Hematopoietic multipotent progenitor cell treated with erythropoietin and hydrocortisone succinate and interleukin-3 and kit ligand, for 6 days (in vitro differentiated cells): ENCODE data around the gene PTCD1.
A peak's percentile ranks its signal among the peaks of the same experiment; 100 is the strongest.
"Not testable (repeated sequence)": the region's sequence is repeated elsewhere in the genome, so short reads cannot be mapped to it uniquely, and the experiment has no call there.

Source experiments
- DNase-seq: peaks from one replicate; pipeline ENCODE4 v3.0.0-alpha.2; 2015

PTCD1 gene

GRCh38 chr7:99449326-99449725, 10.7 kb upstream of the PTCD1 start:
- no peak for DNase-seq

GRCh38 chr7:99448855-99449254, 10.3 kb upstream of the PTCD1 start:
- DNase-seq = no peak

DNA sequence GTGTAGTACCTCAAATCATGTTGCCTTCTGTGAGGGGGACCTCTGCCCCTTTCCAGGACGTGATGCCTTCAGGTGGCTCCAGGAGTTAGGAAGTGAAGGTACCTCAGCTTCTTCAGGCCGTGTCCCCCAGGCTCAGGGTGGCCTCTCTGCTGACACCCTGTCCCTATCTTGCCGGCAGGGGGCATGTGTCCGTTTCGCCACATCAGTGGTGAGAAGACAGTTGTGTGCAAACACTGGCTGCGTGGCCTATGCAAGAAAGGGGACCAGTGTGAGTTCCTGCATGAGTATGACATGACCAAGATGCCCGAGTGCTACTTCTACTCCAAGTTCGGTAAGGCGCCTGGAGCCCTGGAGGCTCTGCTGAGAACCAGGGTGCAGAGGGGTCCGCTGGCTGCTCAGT, 9.3 kb upstream of the PTCD1 start:
- DNase-seq = peak; percentile 33

DNA sequence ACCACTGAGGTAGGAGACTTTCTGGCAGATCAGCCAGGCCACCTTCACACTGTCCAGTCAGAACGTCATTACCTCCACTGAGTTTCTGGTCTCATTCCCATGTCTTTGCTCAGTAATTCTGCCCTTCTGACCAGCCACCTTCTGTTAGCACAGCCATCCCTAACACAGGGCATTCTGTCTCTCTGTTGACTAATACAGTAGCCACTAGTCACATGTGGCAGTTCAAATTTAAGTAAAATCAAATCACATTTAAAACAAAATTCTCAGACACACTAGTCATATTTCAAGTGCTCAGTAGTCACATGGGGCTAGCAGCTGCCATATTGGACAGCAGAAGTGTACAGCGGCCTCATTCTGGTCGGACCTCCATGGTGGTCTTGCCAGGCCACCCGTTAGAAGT, 7.5 kb upstream of the PTCD1 start:
- DNase-seq = no peak

DNA sequence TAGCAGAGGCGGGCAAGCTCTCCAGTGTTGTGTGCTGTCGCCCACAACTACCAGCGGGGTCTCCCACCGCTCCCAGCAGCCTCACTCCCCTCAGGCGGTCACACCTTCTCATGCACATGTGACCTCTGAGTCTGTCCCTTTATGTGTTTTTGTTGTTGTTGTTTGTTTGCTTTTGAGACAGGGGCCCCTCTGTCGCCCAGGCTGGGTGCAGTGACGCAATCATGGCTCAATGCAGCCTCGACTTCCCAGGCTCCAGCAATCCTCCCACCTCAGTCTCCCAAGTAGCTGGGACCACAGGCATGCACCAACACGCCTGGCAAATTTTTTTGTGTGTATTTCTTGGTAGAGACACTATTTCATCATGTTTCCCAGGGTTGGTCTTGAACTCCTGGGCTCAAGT, 1.6 kb upstream of the PTCD1 start:
- no peak for DNase-seq

GRCh38 chr7:99437946-99438572, 539 bp downstream of the PTCD1 start:
- no peak for DNase-seq

- DNase-seq = no peak
Measured at GRCh38 chr7:99433158-99433557, 5.4 kb downstream of the PTCD1 start.

- not testable (repeated sequence) for DNase-seq
Measured at GRCh38 chr7:99431756-99432540, 6.7 kb downstream of the PTCD1 start.

GRCh38 chr7:99429756-99430155, 8.8 kb downstream of the PTCD1 start:
- DNase-seq = no peak

DNA sequence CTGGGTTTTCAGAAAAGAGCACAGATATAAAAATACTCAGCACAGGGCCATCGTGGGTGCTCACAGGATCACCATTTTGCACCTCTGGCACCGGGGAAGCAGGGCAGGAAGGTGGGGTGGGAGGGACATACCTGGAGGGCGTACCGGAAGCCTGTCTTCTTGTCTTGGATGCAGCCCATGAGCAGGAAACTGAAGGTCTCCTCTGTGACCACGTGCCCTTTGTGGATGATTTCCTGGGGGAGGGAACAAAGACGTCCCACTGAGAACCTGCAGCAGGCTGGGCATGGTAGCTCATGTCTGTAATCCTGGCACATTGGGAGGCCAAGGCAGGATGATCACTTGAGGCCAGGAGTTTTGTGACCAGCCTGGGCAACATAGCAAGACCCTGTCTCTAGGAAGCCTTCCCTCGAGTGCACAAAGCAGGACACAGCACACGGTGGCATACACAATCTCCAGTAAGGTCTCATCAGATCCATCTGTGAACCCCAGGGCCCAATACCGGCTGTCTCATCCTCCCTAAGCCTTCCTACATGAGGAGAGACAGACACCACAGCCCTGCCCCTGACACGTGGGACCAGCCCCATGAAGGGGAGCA, 9.5 kb downstream of the PTCD1 start:
- DNase-seq = no peak

DNA sequence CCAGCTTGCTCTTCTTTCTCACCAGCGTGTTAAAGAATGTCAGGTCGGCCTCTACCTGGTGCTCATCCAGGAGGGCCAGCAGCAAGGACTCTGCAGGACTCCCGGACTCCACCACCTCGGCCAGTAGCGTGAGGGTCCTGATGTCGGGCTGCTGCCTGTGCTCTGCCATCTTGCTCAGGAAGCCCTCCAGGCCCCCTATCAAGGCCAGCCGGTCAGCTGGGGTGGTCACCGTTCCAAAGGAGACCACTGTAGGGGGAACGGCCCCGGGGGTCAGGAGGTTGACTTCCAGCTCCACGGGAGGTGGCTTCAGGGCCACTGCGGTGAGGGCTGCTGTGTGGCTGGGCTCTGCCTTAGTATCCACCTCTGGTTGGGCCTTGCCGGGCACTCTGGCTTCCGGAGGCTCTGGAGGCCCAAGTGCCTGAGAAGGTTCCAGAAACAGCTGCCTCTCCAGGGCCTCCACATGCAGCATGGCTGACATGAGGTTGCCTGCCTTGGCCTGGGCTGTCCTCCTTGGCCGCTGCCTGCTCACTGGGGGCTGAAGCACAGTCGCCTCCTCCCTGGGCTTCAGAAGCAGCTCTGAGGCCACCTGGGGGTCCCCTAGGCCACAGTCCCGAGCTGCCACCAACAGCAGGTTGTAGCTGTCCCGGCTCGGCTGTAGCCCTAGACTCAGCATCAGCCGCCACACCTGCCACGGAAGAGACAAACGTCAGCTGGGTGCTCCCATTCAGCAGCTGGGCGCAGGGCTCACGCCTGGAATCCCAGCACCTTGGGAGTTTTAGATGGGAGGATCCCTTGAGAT, 13.5 kb downstream of the PTCD1 start:
- DNase-seq = no peak

DNA sequence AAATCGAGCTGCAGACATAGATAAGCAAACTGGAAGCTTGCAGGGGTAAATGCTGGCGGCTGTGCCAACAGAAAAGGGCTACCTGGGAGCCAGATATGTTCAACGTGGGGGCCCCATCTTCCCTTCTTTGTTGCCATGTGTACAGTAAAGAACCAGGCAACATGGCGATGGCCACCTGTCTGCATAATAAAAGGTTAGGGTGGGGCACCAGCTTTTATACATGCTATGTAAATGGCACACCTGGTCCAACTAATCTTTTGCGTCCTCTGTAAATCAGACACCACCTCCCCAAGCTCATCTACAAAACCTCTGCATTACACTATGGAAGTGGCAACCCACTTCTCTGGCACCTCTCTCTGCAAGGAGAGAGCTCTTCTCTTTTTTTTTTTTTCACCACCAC, 16.0 kb downstream of the PTCD1 start:
- no peak for DNase-seq

- peak; percentile 67 for DNase-seq
Measured at GRCh38 chr7:99422186-99422585, 16.4 kb downstream of the PTCD1 start.

GRCh38 chr7:99420986-99421385, 17.6 kb downstream of the PTCD1 start:
- DNase-seq = no peak

DNA sequence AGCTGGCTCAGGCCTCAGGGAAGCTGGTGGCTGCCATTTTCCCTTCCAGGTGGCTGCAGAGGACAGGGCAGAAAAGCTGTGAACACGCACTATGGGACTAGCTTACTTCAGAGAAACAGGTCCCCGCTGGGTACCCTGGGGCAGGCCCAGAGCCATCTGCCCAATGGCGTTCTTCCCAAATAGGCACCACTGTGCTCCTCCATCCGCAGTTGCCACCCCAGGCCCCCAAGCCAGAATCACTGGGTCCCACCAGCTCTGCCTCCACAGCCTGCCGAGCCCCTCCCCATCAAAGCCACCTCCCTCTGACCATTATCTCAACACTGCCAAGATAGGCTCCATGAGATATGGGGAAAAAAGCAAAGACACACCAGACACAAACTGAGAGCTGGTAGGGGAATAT, 18.4 kb downstream of the PTCD1 start:
- no peak for DNase-seq

DNA sequence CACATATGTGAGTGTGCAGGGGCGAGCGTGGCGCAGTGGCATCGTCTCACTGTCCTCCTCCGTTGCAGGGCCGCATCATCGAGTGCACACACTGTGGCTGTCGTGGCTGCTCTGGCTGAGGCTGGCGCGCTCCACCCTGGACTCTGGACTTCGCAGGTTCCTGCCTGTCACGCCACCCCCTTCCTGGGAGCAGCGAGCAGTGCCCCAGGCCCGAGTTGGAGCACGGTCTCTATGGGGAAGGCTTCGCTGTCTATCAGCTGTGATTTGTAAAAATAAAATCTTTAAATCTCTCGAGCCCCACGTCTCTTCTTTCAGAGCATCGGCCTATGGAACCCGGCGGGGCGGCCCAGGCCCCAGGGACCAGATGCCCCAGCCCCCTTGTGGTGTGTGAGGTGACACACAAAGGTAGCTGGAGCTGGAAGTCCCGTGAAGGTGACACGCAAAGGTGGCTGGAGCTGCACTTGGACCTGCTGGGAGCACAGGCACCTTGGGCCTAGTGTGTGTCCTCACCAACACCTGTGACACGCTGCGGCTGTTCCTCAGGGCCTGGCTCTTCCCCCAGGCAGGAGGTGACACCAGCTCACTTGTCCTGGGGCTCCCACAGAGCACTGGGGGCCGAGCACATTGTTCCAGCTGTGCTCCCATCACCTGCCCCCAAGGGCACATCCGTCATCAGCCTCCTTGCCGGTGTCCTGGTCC, 19.1 kb downstream of the PTCD1 start:
- DNase-seq = no peak

DNA sequence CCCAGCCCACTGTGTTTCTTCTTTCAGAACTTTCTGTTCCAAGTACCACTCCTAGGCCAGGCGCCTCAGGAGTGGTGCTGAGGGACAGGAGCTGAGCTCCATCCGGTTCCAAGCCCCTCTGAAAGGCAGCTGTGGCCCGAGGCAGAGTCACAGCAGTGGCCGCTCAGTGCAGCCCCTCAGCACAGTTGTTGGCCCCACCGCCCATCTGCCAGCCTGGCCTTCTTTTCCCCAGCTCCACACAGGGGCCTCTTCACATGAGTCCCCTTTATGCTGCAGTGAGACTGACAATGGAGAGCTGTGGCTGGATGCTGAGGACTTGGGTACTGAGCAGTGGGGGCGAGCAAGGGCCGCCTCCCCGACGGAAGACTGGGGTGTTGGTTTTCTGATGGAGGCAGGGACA, 20.3 kb downstream of the PTCD1 start:
- no peak for DNase-seq

GRCh38 chr7:99415513-99416127, 23.0 kb downstream of the PTCD1 start:
- peak; percentile 61 for DNase-seq

GRCh38 chr7:99410635-99411034, 28.0 kb downstream of the PTCD1 start:
- DNase-seq = no peak

GRCh38 chr7:99409806-99410205, 28.8 kb downstream of the PTCD1 start:
- DNase-seq = peak; percentile 53

DNA sequence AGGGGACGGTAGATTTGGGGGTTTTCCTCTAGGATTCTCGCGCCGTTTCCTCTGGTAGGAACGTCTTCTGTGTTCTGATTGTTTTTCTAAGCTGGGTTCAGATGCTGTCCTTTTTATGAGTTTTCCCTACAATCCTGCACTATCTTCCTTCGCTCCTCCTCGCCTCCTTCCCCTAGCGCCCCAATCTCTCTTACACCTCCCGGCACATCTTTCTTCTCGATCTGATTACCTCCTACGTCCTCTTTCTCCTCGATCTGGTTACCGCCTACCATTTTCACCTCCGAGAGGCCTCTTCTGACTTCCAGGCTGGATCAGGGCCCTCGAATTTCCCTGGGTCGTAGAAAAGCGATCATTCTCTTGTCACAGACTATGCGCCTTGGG, 29.4 kb downstream of the PTCD1 start:
- peak; percentile 60 for DNase-seq
